CD4-positive, alpha-beta T cell treated with Interleukin-15 for 1 hour (primary cell): ENCODE data around the gene CACNA1E.

Source experiments
- DNase-seq: peaks from one replicate; pipeline ENCODE4 v3.0.0-alpha.2; 2020

The CACNA1E gene

GRCh38 chr1:181483285-181484195 is at the start of gene CACNA1E:
TSS of gene CACNA1E (plus strand) at chr1:181483517. CDS start at chr1:181483745, 228 bp downstream.
- no peak for DNase-seq

GRCh38 chr1:181433931-181434330 is 49.4 kb upstream of the CACNA1E start:
- DNase-seq, result no peak

GRCh38 chr1:181438013-181438412 is 45.3 kb upstream of the CACNA1E start:
- no peak for DNase-seq

- no peak for DNase-seq
Measured at GRCh38 chr1:181440510-181440909, 42.8 kb upstream of the CACNA1E start.

GRCh38 chr1:181442181-181442525 is 41.2 kb upstream of the CACNA1E start:
- no peak for DNase-seq

- no peak for DNase-seq
Measured at GRCh38 chr1:181443231-181443853, 40.0 kb upstream of the CACNA1E start.

GRCh38 chr1:181445436-181445835 is 37.9 kb upstream of the CACNA1E start:
- DNase-seq, result no peak

GRCh38 chr1:181448461-181448860 is 34.9 kb upstream of the CACNA1E start:
- no peak for DNase-seq

GRCh38 chr1:181451661-181452230 is 31.6 kb upstream of the CACNA1E start:
- DNase-seq, result no peak

- no peak for DNase-seq
Measured at GRCh38 chr1:181452746-181453145, 30.6 kb upstream of the CACNA1E start.

GRCh38 chr1:181453541-181454201 is 29.6 kb upstream of the CACNA1E start:
- no peak for DNase-seq

GRCh38 chr1:181456551-181456950 is 26.8 kb upstream of the CACNA1E start:
- no peak for DNase-seq

GRCh38 chr1:181458419-181458818 is 24.9 kb upstream of the CACNA1E start:
- DNase-seq, result no peak

- DNase-seq, result no peak
Measured at GRCh38 chr1:181459067-181459466, 24.2 kb upstream of the CACNA1E start.

- no peak for DNase-seq
Measured at GRCh38 chr1:181469829-181470228, 13.5 kb upstream of the CACNA1E start.

GRCh38 chr1:181475580-181475979 is 7.7 kb upstream of the CACNA1E start:
- DNase-seq, result no peak

- DNase-seq, result no peak
Measured at GRCh38 chr1:181476581-181476980, 6.7 kb upstream of the CACNA1E start.

GRCh38 chr1:181478306-181478705 is 5.0 kb upstream of the CACNA1E start:
- DNase-seq, result no peak

GRCh38 chr1:181479137-181479745 is 4.1 kb upstream of the CACNA1E start:
- no peak for DNase-seq

GRCh38 chr1:181482001-181482430 is 1.3 kb upstream of the CACNA1E start:
- no peak for DNase-seq

GRCh38 chr1:181482521-181483284 is 614 bp upstream of the CACNA1E start:
- no peak for DNase-seq

- no peak for DNase-seq
Measured at GRCh38 chr1:181484821-181485220, 1.5 kb downstream of the CACNA1E start.
